ENCODE results near the gene CLEC16A.
"Not testable (repeated sequence)": the region's sequence is repeated elsewhere in the genome, so short reads cannot be mapped to it uniquely, and the experiment has no call there.

Gene CLEC16A

DNA sequence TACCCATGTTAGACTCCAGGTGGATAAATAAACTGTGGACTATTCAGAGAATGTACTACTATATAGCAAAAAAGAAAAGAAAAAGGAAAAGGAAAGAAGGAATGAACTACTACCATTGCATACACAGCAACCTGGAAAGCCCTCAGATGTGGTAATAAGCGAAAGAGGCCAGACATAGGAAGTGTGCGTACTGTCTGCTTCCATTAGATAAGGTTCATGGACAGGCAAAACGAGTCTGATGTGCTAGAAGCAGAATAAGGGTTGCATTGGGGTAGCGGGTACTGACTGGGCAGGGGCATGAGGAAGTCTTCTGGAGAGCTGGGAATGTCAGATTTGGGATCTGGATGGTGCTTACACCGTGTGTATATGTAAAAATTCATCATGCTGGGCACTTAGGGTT lies 21.8 kb downstream of the CLEC16A start:
- no peak for DNase-seq (ENCODE audit: low read depth in 2 of 2)

GRCh38 chr16:10966559-10966958 lies 22.2 kb downstream of the CLEC16A start:
- DNase-seq (ENCODE audit: low read depth in 2 of 2) = not testable (repeated sequence)

- no peak for DNase-seq (ENCODE audit: low read depth in 2 of 2)
Measured at GRCh38 chr16:10967986-10968385, 23.6 kb downstream of the CLEC16A start.

GRCh38 chr16:10968498-10968897 lies 24.1 kb downstream of the CLEC16A start:
- no peak for DNase-seq (ENCODE audit: low read depth in 2 of 2)

GRCh38 chr16:10969615-10970014 lies 25.3 kb downstream of the CLEC16A start:
- no peak for DNase-seq (ENCODE audit: low read depth in 2 of 2)

GRCh38 chr16:10970065-10970464 lies 25.7 kb downstream of the CLEC16A start:
- DNase-seq (ENCODE audit: low read depth in 2 of 2) = no peak

- DNase-seq (ENCODE audit: low read depth in 2 of 2) = no peak
Measured at GRCh38 chr16:10971560-10971961, 27.2 kb downstream of the CLEC16A start.

DNA sequence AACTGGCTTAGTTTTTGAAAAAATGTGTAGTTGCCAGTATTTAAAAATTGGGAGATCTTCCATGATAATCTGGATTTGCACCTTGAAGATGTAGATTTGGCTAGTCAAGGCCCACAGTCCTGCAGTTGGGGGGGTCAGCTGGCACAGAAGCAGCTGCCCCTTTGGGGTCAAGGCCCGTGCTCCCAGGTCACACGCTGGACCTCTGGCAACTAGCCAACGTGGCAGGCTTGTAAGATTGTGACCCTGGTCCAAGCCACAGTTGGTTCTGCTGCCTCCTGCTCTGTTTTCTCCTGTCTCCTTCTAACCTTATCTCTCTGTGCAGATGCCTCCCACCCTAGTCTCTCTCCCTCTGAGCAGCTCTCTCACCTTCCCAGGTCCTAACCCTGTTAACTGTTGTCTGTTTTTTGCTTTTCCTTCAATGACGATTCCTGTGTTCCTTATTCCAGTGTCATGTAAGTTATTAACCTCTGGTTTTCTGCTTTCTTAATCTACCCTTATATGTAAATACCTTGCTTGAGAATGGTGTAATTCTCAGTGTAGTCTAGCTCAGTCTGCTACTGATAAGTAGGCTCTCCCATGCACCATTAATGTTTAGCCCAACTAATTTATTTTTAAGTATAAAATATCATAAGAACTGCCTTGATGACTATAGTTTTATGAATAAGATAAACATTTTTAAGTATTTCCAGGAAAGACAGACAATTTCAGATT lies 27.9 kb downstream of the CLEC16A start:
- no peak for DNase-seq (ENCODE audit: low read depth in 2 of 2)

DNA sequence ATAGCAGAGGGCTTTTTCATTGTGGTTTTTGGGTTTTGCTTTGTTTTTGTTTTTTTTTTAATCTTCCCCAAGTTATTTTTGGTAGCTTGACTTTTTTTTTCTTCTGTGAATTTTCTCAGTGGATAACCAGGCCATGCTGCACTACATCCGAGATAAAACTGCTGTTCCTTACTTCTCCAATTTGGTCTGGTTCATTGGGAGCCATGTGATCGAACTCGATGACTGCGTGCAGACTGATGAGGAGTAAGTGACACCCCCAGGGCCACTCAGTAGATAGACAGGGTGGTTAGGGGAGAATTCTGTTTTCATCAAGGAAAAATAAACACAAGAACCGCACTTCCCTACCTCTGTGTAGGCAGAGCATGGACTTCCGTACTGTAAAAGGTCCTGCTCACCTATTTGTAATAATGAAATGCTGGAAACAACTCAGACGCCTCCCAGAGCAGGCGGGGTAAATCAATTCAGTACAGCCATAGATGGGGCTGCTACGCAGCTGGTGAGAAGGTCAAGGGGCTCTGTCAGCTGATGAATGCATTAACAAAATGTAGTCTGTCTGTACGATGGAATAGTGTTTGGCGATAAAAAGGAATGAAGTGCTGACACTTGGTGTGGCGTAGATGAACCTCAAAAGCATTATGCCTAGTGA lies 28.6 kb downstream of the CLEC16A start:
- no peak for DNase-seq (ENCODE audit: low read depth in 2 of 2)

DNA sequence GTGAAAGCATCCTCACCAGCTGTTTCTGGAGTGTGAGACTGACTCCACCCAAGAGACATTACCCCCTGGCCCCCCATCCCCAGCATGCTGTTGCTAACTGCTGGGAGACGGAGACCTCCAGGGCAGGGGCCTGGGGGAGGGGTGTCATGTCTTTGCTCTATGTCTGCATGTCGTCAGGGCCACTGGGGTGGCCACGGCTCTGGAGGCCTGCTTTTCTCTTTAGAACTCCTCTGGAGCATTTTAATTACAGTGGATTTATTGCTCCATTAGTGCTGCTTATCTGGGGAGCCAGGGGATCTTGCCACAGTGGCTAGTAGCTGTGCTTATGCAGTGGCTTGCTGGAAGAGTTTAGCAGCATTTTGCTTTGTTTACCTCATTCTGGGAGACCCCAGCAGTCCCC lies 32.3 kb downstream of the CLEC16A start:
- DNase-seq (ENCODE audit: low read depth in 2 of 2) = no peak

DNA sequence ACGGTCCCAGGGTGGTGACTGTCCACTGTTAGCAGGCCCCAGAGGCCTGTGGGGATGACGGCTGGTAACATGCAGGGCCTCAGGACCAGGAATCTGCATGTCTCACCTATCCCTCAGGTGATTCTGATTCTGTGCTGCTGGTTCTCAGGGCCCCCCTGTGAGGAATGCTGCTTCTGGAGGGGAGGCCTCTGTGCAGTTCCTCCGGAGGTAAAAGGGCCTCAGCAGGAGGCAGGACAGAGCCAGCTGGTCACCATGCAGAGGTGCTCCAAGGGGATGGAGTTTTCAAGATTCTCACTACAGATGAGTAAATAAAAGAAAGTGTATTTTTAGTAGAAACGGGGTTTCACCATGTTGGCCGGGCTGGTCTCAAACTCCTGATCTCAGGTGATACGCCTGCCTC lies 33.8 kb downstream of the CLEC16A start:
- no peak for DNase-seq (ENCODE audit: low read depth in 2 of 2)

DNA sequence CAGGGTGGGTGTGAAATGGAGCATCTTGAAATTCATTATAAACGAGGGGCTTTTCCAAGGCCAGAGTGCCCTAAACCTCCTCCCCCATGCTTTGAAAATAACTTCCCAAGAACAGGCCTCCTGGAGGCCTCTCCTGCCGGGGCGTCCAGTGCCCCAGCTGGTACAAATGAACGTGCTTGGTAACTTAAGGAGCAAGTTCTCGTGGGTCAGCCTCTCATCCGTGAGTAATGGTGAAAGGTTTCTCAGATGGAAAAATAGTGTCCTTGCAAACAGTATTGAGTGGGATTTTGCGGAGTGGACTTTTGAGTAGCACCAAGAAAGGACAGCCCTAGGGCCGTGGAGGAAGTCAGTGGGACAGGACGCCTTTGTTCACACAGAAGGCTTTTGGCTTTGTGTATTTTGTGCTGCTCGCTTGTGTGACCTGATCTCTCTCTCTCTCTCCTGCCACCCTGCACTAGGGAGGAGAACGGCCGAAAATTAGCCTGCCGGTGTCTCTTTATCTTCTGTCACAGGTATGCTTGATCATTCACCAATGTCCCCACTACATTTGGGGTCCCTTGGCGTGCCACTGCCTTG lies 34.6 kb downstream of the CLEC16A start:
- DNase-seq (ENCODE audit: low read depth in 2 of 2) = no peak

DNA sequence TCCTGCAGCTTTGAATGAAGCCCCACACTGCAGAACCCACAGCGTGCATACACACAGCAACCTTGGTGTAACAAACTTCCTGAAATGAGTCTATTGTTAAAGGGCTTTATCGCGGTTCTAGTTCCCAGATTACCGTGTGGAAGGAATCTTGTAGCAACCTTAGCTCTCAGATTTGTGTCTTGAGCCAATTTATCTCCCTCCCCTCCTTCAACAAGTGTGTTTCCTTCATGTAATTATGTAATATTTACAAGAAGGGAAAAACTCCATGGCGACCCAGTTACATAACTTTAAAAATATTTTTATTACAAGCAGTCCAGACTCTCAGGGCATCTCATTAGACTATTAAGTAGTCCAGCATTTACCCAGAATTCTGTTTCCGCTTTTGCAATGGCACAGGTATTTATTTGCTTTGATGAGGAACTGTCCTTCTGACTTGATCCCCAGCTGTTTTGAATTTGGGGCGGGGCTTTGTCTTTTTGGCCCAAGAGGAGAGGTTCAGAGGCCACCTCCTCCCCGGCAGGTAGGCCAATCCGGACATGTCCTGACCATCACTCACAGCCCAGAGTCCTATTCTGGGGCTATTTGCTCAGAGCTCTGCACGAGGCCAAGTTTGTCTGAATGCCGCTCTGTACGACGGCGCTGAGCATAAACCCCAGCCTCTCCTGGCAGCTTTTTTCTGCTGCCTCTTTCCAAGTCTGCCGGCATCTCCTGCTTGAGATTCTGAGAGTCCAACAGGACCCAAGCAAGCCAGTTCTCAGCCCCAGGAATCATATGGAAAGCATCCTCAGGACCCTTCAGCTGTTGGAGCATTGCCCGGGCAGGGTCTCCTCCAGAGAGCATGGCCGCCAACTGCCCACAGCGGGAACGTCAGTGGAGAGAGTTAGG lies 35.6 kb downstream of the CLEC16A start:
- DNase-seq (ENCODE audit: low read depth in 2 of 2) = no peak

GRCh38 chr16:10980813-10981212 lies 36.4 kb downstream of the CLEC16A start:
- DNase-seq (ENCODE audit: low read depth in 2 of 2) = no peak

GRCh38 chr16:10981697-10982216 lies 37.4 kb downstream of the CLEC16A start:
- no peak for DNase-seq (ENCODE audit: low read depth in 2 of 2)

GRCh38 chr16:10982465-10983150 lies 38.2 kb downstream of the CLEC16A start:
- no peak for DNase-seq (ENCODE audit: low read depth in 2 of 2)

- DNase-seq (ENCODE audit: low read depth in 2 of 2) = no peak
Measured at GRCh38 chr16:10983159-10983558, 38.8 kb downstream of the CLEC16A start.

DNA sequence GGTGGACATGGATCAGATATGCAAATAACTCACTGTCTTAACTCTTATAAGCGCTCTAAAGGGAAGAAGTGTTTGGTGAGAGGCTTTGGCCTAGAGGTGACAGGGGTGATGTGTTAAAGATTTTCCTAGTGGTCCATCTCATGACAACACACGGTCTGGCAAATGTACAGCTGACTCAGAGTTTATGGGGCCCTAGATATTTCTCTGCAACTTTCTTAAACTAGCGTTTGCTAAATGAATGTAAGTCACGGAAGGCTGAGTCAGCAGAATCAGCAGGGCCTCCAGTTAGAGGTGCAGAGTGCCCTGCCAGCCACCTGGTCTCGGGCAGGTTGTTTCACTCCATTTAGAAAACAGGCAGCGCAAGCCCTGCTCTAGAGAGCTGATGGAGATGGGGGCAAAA lies 40.1 kb downstream of the CLEC16A start:
- DNase-seq (ENCODE audit: low read depth in 2 of 2) = no peak

DNA sequence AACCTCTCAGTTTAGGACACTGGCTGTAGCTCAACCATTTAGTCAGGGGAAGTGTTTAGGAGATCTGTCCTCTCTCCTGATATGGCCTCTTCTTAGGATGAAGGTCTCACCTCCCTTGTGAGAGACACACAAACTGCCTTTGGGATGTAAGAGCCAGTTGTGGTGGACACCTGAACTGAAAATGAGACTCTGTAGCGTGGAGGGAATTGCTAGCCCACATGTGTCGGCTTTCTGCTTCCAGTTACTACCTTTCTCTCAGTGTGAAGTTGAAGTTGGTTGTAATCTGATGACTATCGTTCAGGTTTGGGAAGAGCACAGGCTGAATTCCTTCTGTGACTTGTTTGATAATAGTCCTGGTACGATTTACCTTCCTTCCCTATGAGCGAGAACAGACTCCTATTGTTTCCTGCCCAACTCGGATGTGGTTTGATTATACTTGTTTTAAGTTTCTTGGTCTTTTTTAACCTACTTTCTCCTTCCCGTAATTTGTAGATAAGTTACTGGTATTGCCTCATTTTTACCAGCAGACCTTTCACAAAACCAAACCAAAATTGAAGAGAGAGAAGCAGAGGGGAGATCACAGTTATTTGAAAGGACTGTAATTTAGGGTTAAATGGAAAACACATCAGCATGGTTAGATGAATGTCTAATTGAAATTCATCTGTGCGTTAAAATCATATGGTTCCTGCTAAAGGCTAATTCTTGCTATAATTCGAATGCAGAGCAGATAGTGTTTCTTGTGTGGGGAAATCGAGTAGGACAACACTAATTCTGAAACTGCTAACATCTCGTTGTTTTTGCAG lies 43.2 kb downstream of the CLEC16A start:
- no peak for DNase-seq (ENCODE audit: low read depth in 2 of 2)

GRCh38 chr16:10988164-10988803 lies 43.9 kb downstream of the CLEC16A start:
- peak; percentile 55 to 83 for DNase-seq (ENCODE audit: low read depth in 2 of 2)

Measured in stimulated activated CD4-positive, alpha-beta T cell treated with anti-CD3 and anti-CD28 coated beads, Interleukin-12 subunit alpha, Interleukin-12 subunit beta, amount 100 ng/mL, for 24 hours (primary cell).